HG03432 (cell line): ENCODE measurements around the gene MLLT10.
A peak's percentile ranks its signal among the peaks of the same experiment; 100 is the strongest.
"Not testable (repeated sequence)": the region's sequence is repeated elsewhere in the genome, so short reads cannot be mapped to it uniquely, and the experiment has no call there.

Source experiments
- ATAC-seq: cut with Tn5 transposase; IDR thresholded peaks from one replicate; pipeline ENCODE4 v1.9.1; 2021; ENCODE audit warnings: mild to moderate bottlenecking, moderate library complexity; ENCODE audit not compliant: unreplicated experiment

The MLLT10 gene

GRCh38 chr10:21692916-21693315, 158.9 kb downstream of the MLLT10 start:
- no peak for ATAC-seq

- no peak for ATAC-seq
Measured at GRCh38 chr10:21693418-21693817, 159.4 kb downstream of the MLLT10 start.

GRCh38 chr10:21694631-21695030, 160.6 kb downstream of the MLLT10 start:
- ATAC-seq = no peak

- ATAC-seq = no peak
Measured at GRCh38 chr10:21696302-21696701, 162.3 kb downstream of the MLLT10 start.

- no peak for ATAC-seq
Measured at GRCh38 chr10:21699575-21699974, 165.5 kb downstream of the MLLT10 start.

- ATAC-seq = no peak
Measured at GRCh38 chr10:21700474-21700873, 166.4 kb downstream of the MLLT10 start.

GRCh38 chr10:21702633-21703111, 168.6 kb downstream of the MLLT10 start:
- peak; percentile 81 for ATAC-seq

GRCh38 chr10:21705142-21705827, 171.3 kb downstream of the MLLT10 start:
- no peak for ATAC-seq

- ATAC-seq = no peak
Measured at GRCh38 chr10:21705828-21706176, 171.8 kb downstream of the MLLT10 start.

GRCh38 chr10:21707498-21707897, 173.5 kb downstream of the MLLT10 start:
- no peak for ATAC-seq

- no peak for ATAC-seq
Measured at GRCh38 chr10:21712975-21713374, 178.9 kb downstream of the MLLT10 start.

GRCh38 chr10:21715531-21716195, 181.6 kb downstream of the MLLT10 start:
- ATAC-seq = no peak

- not testable (repeated sequence) for ATAC-seq
Measured at GRCh38 chr10:21717437-21718054, 183.5 kb downstream of the MLLT10 start.

GRCh38 chr10:21719502-21719901, 185.5 kb downstream of the MLLT10 start:
- no peak for ATAC-seq

- ATAC-seq = peak; percentile 33
Measured at GRCh38 chr10:21720090-21720489, 186.1 kb downstream of the MLLT10 start.

GRCh38 chr10:21721000-21721665, 187.1 kb downstream of the MLLT10 start:
- no peak for ATAC-seq

GRCh38 chr10:21722209-21722608, 188.2 kb downstream of the MLLT10 start:
- ATAC-seq = no peak

GRCh38 chr10:21724020-21724589, 190.1 kb downstream of the MLLT10 start:
- no peak for ATAC-seq

GRCh38 chr10:21724687-21725367, 190.8 kb downstream of the MLLT10 start:
- peak; percentile 94 for ATAC-seq

GRCh38 chr10:21726601-21727225, 192.7 kb downstream of the MLLT10 start:
- no peak for ATAC-seq
